Common myeloid progenitor, CD34-positive (primary cell): ENCODE results near the gene UBASH3B.

Experiments
- CTCF ChIA-PET: fragments of 350-600 bp; sonication (Branson Sonifier 250); formaldehyde crosslinking; loops from one replicate; lab custom pipeline; 2021; ENCODE audit warnings: antibody characterized with exemption; lab: Charles Lee
- POLR2A ChIA-PET: fragments of 350-600 bp; sonication (Branson Sonifier 250); formaldehyde crosslinking; loops from one replicate; lab custom pipeline; 2021; ENCODE audit warnings: antibody characterized with exemption; lab: Charles Lee
- DNase-seq, 3 donors: peaks; one replicate each; pipeline versions ENCODE4 v3.0.0 to v3.0.0-alpha.2; 2013
- H3K27ac ChIP-seq, 2 experiments: 1 replicate in 1 of 2; 2 replicates in 1 of 2; pipeline ENCODE4 v1.7.0; 2013; ENCODE audit warnings: inconsistent platforms in 2 of 2, low read length in 2 of 2, mild to moderate bottlenecking in 2 of 2, low read depth in 1 of 2, moderate library complexity in 1 of 2; ENCODE audit not compliant: severe bottlenecking in 2 of 2, insufficient read depth in 1 of 2, poor library complexity in 1 of 2
- H3K27me3 ChIP-seq, 5 experiments: replicated peaks in 2 of 5; 1 replicate in 3 of 5; 2 replicates in 2 of 5; pipeline versions ENCODE4 v1.6.1 to v1.7.0; 2013; ENCODE audit warnings: low read length in 4 of 5, mild to moderate bottlenecking in 2 of 5, moderate library complexity in 2 of 5, inconsistent platforms in 1 of 5; ENCODE audit not compliant: insufficient read depth in 5 of 5, control insufficient read depth in 4 of 5
- H3K36me3 ChIP-seq, 4 experiments: 1 replicate in 2 of 4; 2 replicates in 2 of 4; pipeline versions ENCODE4 v1.6.1 to v1.7.0; 2013; ENCODE audit warnings: low read length in 3 of 4, control low read depth in 1 of 4, mild to moderate bottlenecking in 1 of 4; ENCODE audit not compliant: control insufficient read depth in 4 of 4, insufficient read depth in 4 of 4
- H3K4me1 ChIP-seq, 4 experiments: 1 replicate in 3 of 4; 2 replicates in 1 of 4; pipeline versions ENCODE4 v1.6.1 to v1.7.1; 2013; ENCODE audit warnings: low read length in 3 of 4, mild to moderate bottlenecking in 3 of 4, control low read depth in 1 of 4, inconsistent platforms in 1 of 4, moderate library complexity in 1 of 4; ENCODE audit not compliant: control insufficient read depth in 4 of 4, insufficient read depth in 4 of 4; ENCODE audit errors: control extremely low read depth in 1 of 4
- H3K4me3 ChIP-seq, 7 experiments: 1 replicate in 4 of 7; 2 replicates in 3 of 7; pipeline versions ENCODE4 v1.5.1 to v1.7.0; 2013; ENCODE audit warnings: mild to moderate bottlenecking in 7 of 7, low read length in 6 of 7, moderate library complexity in 6 of 7, inconsistent platforms in 2 of 7, low read depth in 2 of 7, control low read depth in 1 of 7; ENCODE audit not compliant: insufficient read depth in 4 of 7, control insufficient read depth in 1 of 7; ENCODE audit errors: extremely low read depth in 1 of 7
- H3K9me3 ChIP-seq, 5 experiments: 1 replicate in 4 of 5; 2 replicates in 1 of 5; pipeline versions ENCODE4 v1.6.1 to v1.7.1; 2013; ENCODE audit warnings: low read length in 4 of 5, mild to moderate bottlenecking in 2 of 5, inconsistent platforms in 1 of 5, low read depth in 1 of 5, moderate library complexity in 1 of 5; ENCODE audit not compliant: control insufficient read depth in 4 of 5, insufficient read depth in 2 of 5; ENCODE audit errors: control extremely low read depth in 1 of 5
- WGBS: methylation state at CpG from one replicate; pipeline ENCODE4 v1.1.5; 2013; ENCODE audit not compliant: insufficient coverage; 5-methylcytosine and 5-hydroxymethylcytosine counted together

UBASH3B gene

DNA sequence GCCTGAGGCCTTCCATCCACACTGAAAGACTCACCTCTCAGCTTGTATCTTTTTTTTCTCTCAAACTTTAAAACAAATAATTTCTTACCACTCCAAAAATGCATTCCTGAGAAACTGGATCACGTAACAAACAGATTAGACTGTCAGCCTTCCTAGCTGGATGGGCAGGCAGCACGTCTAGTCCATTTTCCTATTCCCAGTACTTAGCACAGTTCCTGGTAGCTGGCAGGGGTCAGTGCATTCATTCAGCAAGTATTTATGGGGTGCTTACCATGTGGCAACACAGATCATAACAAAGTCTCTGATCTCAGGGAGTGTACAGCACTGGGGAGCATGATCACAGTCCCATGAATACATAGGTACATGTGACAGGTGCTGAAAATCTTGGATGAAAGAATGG is 89.6 kb downstream of the UBASH3B start:
- H3K4me3 ChIP-seq, result no peak overlapping the region
- no peak overlapping the region for H3K27ac ChIP-seq
- H3K4me1 ChIP-seq, result peaks cover 29 to 98% (median 66%) of the 10 kb centered on the region in 4 experiments
- H3K9me3 ChIP-seq, result no peaks in the 10 kb centered on the region
- POLR2A ChIA-PET, result no interaction called here
- WGBS, result 88% methylated on average over 2 of the region's 2 CpGs
- H3K36me3 ChIP-seq, result no peaks in the 10 kb centered on the region
- CTCF ChIA-PET, result interaction anchor here (1.0 to 18.6 kb wide), 8 partner anchors 9 to 79 kb away, joined by 3 to 325 read pairs (median 17); partner anchors contain the start of gene UBASH3B
- DNase-seq, result no peak
- H3K27me3 ChIP-seq, result no peaks in the 10 kb centered on the region

DNA sequence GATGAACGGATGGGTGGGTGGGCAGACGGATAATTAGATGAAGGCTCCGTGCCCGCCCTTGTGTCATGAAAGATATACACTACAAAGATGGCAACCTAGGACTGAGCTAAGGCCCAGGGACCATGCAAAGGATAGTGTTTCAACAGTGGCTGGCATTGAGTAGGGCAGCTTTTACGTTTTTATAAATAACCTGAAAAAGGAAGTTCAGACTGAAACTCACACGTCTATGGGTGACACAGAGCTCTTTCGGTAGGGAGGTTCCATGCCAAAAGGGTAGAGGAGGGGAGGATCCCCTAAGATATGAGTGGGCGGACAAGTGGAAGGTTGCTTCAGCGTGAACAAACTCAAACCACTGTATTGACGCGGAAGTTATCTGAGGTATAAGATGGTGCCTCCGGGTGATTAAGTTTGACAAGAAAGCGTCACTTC is 90.5 kb downstream of the UBASH3B start:
- Histone ChIP-seq H3K27me3 (no peaks in the 10 kb centered on the region), H3K4me1 (peaks cover 29 to 98% (median 65%) of the 10 kb centered on the region in 4 experiments), H3K27ac (no peak overlapping the region), H3K9me3 (no peaks in the 10 kb centered on the region), H3K36me3 (peaks cover 0 to 5% (median 0%) of the 10 kb centered on the region in 4 experiments), H3K4me3 (no peak overlapping the region)
- 70% methylated on average over 8 of the region's 13 CpGs for WGBS
- POLR2A ChIA-PET, result interaction anchor here (0.6 kb wide), 1 partner anchor 75 kb away, joined by 3 read pairs; no protein-coding TSS in a partner anchor
- DNase-seq, result peak in 2 of 3 donors; percentile 66 to 79
- CTCF ChIA-PET, result interaction anchor here (0.8 to 18.6 kb wide), 8 partner anchors 10 to 80 kb away, joined by 3 to 325 read pairs (median 17); partner anchors contain the start of gene UBASH3B

GRCh38 chr11:122746611-122747244 is 91.2 kb downstream of the UBASH3B start:
- Histone ChIP-seq H3K36me3 (peaks cover 0 to 5% (median 0%) of the 10 kb centered on the region in 4 experiments), H3K4me3 (no peak overlapping the region), H3K27me3 (no peaks in the 10 kb centered on the region), H3K9me3 (no peaks in the 10 kb centered on the region), H3K4me1 (peaks cover 28 to 95% (median 64%) of the 10 kb centered on the region in 4 experiments), H3K27ac (no peak overlapping the region)
- no peak for DNase-seq
- 97% methylated on average over 8 of the region's 8 CpGs for WGBS
- CTCF ChIA-PET, result interaction anchor here (1.0 to 18.6 kb wide), 12 partner anchors 10 to 112 kb away, joined by 3 to 369 read pairs (median 7); partner anchors contain the start of gene UBASH3B
- POLR2A ChIA-PET, result no interaction called here

GRCh38 chr11:122747351-122747781 is 91.8 kb downstream of the UBASH3B start:
- no peak overlapping the region for H3K27ac ChIP-seq
- H3K4me1 ChIP-seq, result peaks cover 22 to 94% (median 62%) of the 10 kb centered on the region in 4 experiments

DNA sequence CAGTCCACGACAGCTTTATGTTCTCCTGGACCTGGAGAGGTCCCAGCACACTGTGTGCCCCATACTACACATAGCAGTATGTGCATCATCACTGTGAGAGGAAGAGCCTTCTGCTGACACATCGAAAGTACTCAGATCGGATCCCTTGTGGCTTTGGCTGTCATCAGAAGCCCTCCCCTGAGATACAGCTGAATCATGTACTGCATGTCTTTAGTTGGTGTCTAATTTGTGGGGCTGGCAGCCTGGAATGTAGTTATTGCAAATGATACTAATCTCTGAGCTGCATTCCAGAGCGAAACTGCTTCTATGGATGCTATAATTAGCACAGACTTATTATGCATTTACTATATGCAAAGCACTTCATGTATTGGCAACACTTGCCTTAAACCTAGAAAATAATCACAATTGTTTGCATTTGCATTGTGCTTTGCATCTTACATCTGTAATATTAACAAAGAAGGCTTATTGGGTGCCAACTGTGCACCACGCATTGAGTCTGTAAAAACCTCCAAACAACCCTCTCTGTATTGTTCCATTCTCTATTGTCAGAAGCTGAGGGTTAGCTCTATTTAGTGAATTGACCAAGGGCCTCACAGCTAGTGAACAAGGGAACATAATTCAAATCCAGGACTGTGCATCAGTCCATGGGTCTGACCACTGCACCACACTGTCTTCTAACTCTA is 93.6 kb downstream of the UBASH3B start:
- WGBS, result 50% methylated on average over 1 of the region's 5 CpGs
- H3K27me3 ChIP-seq, result no peaks in the 10 kb centered on the region
- peak; percentile 80 to 97 (median 96) for DNase-seq
- ChIA-PET CTCF (interaction anchor here (1.1 to 18.6 kb wide), 9 partner anchors 8 to 114 kb away, joined by 4 to 369 read pairs (median 16); partner anchors contain the start of gene UBASH3B), POLR2A (interaction anchor here (1.0 kb wide), 1 partner anchor 93 kb away, joined by 3 read pairs; no protein-coding TSS in a partner anchor)
- H3K4me1 ChIP-seq, result peaks cover 19 to 83% (median 51%) of the 10 kb centered on the region in 4 experiments
- H3K9me3 ChIP-seq, result no peaks in the 10 kb centered on the region
- no peak overlapping the region for H3K27ac ChIP-seq
- H3K36me3 ChIP-seq, result peaks cover 0 to 5% (median 0%) of the 10 kb centered on the region in 4 experiments
- peak overlapping the region in 2 of 7 experiments; percentile 12 to 20 for H3K4me3 ChIP-seq

More at GRCh38 chr11:122747351-122747781, 91.8 kb downstream of the UBASH3B start:
- ChIA-PET CTCF (interaction anchor here (0.9 to 18.6 kb wide), 15 partner anchors 9 to 112 kb away, joined by 3 to 369 read pairs (median 5); partner anchors contain the start of gene UBASH3B), POLR2A (no interaction called here)
- no peak for DNase-seq
- no peak overlapping the region for H3K4me3 ChIP-seq
- no peaks in the 10 kb centered on the region for H3K9me3 ChIP-seq
- peaks cover 0 to 5% (median 0%) of the 10 kb centered on the region in 4 experiments for H3K36me3 ChIP-seq
- H3K27me3 ChIP-seq, result no peaks in the 10 kb centered on the region
- 43% methylated on average over 2 of the region's 5 CpGs for WGBS

- Histone ChIP-seq H3K27me3 (no peaks in the 10 kb centered on the region), H3K4me3 (no peak overlapping the region), H3K4me1 (peaks cover 13 to 83% (median 51%) of the 10 kb centered on the region in 4 experiments), H3K27ac (no peak overlapping the region), H3K9me3 (no peaks in the 10 kb centered on the region), H3K36me3 (peaks cover 0 to 5% (median 0%) of the 10 kb centered on the region in 4 experiments)
- no peak for DNase-seq
- ChIA-PET CTCF (interaction anchor here (0.7 to 18.6 kb wide), 6 partner anchors 10 to 115 kb away, joined by 3 to 369 read pairs (median 58); partner anchors contain the start of gene UBASH3B), POLR2A (no interaction called here)
- WGBS, result 87% methylated on average over 2 of the region's 5 CpGs
Observed at GRCh38 chr11:122750049-122750448, 94.5 kb downstream of the UBASH3B start.
